ENCODE results near the gene DOK4.
"Not testable (repeated sequence)": the region's sequence is repeated elsewhere in the genome, so short reads cannot be mapped to it uniquely, and the experiment has no call there.

Gene DOK4

DNA sequence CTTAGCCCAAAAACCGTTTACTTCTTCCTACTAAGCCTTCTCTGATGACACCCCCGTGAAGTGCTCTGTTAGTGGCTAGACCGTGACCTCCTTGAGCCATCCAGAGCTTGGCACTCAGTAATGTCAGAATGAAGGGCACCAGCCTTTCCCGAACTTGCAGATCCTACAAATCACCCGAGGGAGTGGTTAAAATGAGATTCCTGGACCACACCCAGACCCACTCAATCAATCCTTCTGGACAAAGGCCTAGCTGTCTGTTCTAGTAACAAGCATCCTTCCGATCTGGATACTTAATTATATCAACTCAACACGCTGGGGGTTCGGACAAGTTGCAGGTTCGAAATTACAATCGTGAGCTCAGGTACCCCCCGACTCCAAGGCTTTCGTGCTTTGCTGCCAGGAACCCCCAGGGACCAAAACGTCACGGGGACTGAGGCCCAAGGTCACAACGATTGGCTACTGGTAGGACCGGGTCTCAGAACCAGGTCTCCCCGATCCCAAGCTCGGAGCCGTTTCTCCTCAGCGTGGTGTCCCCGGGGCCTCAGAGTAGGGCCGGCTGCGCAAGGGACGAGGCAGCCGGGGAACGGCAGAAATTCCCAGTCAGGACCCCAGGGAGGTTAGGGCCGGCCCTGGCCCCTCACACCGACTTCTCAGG is 39.6 kb downstream of the DOK4 start:
- Histone ChIP-seq H2AFZ (ENCODE audit: low read length) (peak overlapping the region; percentile 89), H3K79me2 (ENCODE audit: insufficient read depth, low read length) (peaks cover 50% of the 10 kb centered on the region)

DNA sequence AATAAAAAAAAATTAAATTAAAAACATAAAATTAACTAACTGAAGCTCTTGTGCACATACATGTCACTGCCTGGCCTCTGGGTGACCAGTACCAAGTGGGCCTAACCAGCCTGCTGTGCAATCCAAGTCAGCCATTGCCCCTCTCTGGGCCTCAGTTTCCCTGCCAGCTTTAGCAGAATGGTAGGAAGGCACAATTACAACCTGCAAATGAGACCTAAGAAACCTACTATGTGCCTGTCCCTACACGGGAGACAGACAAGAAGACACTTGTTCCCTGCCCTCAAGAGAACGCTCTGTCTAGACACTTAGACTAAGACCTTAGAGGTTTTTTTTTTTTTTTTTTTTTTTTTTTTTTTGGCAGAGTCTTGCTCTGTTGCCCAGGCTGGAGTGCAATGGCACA is 40.8 kb downstream of the DOK4 start:
- peak overlapping the region; percentile 84 for H3K4me2 ChIP-seq (ENCODE audit: low read depth, low read length, poor library complexity, severe bottlenecking)
- peaks cover 50% of the 10 kb centered on the region for H3K79me2 ChIP-seq (ENCODE audit: insufficient read depth, low read length)
- H3K27me3 ChIP-seq (ENCODE audit: insufficient read depth, low read length, poor library complexity, severe bottlenecking): no peaks in the 10 kb centered on the region
- no peak overlapping the region for H3K9ac ChIP-seq (ENCODE audit: low read depth, low read length, poor library complexity, severe bottlenecking)
- no peaks in the 10 kb centered on the region for H3K9me2 ChIP-seq (replicated peaks; ENCODE audit: low read depth, low read length)
- TF ChIP-seq, protein P1, sequence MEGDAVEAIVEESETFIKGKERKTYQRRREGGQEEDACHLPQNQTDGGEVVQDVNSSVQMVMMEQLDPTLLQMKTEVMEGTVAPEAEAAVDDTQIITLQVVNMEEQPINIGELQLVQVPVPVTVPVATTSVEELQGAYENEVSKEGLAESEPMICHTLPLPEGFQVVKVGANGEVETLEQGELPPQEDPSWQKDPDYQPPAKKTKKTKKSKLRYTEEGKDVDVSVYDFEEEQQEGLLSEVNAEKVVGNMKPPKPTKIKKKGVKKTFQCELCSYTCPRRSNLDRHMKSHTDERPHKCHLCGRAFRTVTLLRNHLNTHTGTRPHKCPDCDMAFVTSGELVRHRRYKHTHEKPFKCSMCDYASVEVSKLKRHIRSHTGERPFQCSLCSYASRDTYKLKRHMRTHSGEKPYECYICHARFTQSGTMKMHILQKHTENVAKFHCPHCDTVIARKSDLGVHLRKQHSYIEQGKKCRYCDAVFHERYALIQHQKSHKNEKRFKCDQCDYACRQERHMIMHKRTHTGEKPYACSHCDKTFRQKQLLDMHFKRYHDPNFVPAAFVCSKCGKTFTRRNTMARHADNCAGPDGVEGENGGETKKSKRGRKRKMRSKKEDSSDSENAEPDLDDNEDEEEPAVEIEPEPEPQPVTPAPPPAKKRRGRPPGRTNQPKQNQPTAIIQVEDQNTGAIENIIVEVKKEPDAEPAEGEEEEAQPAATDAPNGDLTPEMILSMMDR (conservative IDR thresholded peaks at IDR 0.05; ENCODE audit: low read length): no peak
- TF ChIP-seq EZH2phosphoT487 (IDR thresholded peaks at IDR 0.05; ENCODE audit: borderline replicate concordance): no peak
- peaks cover 4% of the 10 kb centered on the region for H4K20me1 ChIP-seq (ENCODE audit: insufficient read depth, low read length, poor library complexity, severe bottlenecking)
- H2AFZ ChIP-seq (ENCODE audit: low read length): no peak overlapping the region
- peaks cover 4% of the 10 kb centered on the region; the same call in 1 of the 2 replicates for H3K36me3 ChIP-seq (ENCODE audit: insufficient read depth, low read length)
- H3K4me1 ChIP-seq (ENCODE audit: insufficient read depth, low read length, poor library complexity, severe bottlenecking): peaks cover 31% of the 10 kb centered on the region
- peak overlapping the region; percentile 92 for H3K4me3 ChIP-seq (ENCODE audit: low read length, poor library complexity, severe bottlenecking)
- H3K9me3 ChIP-seq (ENCODE audit: insufficient read depth, low read depth, low read length): peaks cover 5% of the 10 kb centered on the region; the same call in 1 of the 2 replicates
- H3F3A ChIP-seq (ENCODE audit: low read depth): no peaks in the 10 kb centered on the region

More for the DNA sequence above, 39.6 kb downstream of the DOK4 start:
- H3K4me1 ChIP-seq (ENCODE audit: insufficient read depth, low read length, poor library complexity, severe bottlenecking): peaks cover 31% of the 10 kb centered on the region
- TF ChIP-seq, protein P1 (conservative IDR thresholded peaks at IDR 0.05; ENCODE audit: low read length): no peak
- no peak for TF ChIP-seq EZH2phosphoT487 (IDR thresholded peaks at IDR 0.05; ENCODE audit: borderline replicate concordance)
- H3K4me3 ChIP-seq (ENCODE audit: low read length, poor library complexity, severe bottlenecking): peak overlapping the region; percentile 92
- peak overlapping the region; percentile 97 for H3K9ac ChIP-seq (ENCODE audit: low read depth, low read length, poor library complexity, severe bottlenecking)
- no peaks in the 10 kb centered on the region for H3F3A ChIP-seq (ENCODE audit: low read depth)
- H4K20me1 ChIP-seq (ENCODE audit: insufficient read depth, low read length, poor library complexity, severe bottlenecking): peaks cover 4% of the 10 kb centered on the region
- no peaks in the 10 kb centered on the region for H3K36me3 ChIP-seq (ENCODE audit: insufficient read depth, low read length)
- peak overlapping the region; percentile 84 for H3K4me2 ChIP-seq (ENCODE audit: low read depth, low read length, poor library complexity, severe bottlenecking)
- no peaks in the 10 kb centered on the region for H3K27me3 ChIP-seq (ENCODE audit: insufficient read depth, low read length, poor library complexity, severe bottlenecking)
- H3K9me3 ChIP-seq (ENCODE audit: insufficient read depth, low read depth, low read length): no peaks in the 10 kb centered on the region
- H3K9me2 ChIP-seq (replicated peaks; ENCODE audit: low read depth, low read length): no peaks in the 10 kb centered on the region

DNA sequence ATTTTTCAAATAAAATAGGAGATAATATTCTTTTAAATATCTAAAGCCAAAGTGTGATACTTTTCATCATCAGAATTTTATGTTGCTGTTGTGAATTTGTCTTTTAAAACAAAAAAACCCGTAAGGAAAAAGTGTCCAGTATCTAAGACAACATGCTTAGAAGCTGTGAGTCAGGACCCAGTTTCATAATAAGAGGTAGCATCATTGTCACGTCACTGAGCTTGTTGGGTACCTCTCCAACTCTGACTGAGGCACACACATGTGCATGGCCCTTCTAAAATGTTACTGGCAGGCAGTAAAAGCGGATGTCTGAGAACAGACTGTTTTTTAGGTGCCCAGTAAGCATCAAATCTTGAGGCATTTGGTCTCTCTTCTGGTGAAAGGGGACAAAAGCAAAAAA is 41.6 kb downstream of the DOK4 start:
- Histone ChIP-seq H4K20me1 (ENCODE audit: insufficient read depth, low read length, poor library complexity, severe bottlenecking) (peaks cover 4% of the 10 kb centered on the region), H3K27me3 (ENCODE audit: insufficient read depth, low read length, poor library complexity, severe bottlenecking) (no peaks in the 10 kb centered on the region), H3K4me1 (ENCODE audit: insufficient read depth, low read length, poor library complexity, severe bottlenecking) (peaks cover 31% of the 10 kb centered on the region), H2AFZ (ENCODE audit: low read length) (no peak overlapping the region), H3K9ac (ENCODE audit: low read depth, low read length, poor library complexity, severe bottlenecking) (no peak overlapping the region), H3K36me3 (ENCODE audit: insufficient read depth, low read length) (peaks cover 5% of the 10 kb centered on the region; the same call in 1 of the 2 replicates), H3K79me2 (ENCODE audit: insufficient read depth, low read length) (peaks cover 47% of the 10 kb centered on the region), H3K9me3 (ENCODE audit: insufficient read depth, low read depth, low read length) (peaks cover 6% of the 10 kb centered on the region; the same call in 1 of the 2 replicates), H3F3A (ENCODE audit: low read depth) (no peaks in the 10 kb centered on the region), H3K9me2 (replicated peaks; ENCODE audit: low read depth, low read length) (no peaks in the 10 kb centered on the region), H3K4me3 (ENCODE audit: low read length, poor library complexity, severe bottlenecking) (no peak overlapping the region), H3K4me2 (ENCODE audit: low read depth, low read length, poor library complexity, severe bottlenecking) (no peak overlapping the region)
- no peak for TF ChIP-seq EZH2phosphoT487 (IDR thresholded peaks at IDR 0.05; ENCODE audit: borderline replicate concordance)
- TF ChIP-seq, protein P1 (conservative IDR thresholded peaks at IDR 0.05; ENCODE audit: low read length): no peak

DNA sequence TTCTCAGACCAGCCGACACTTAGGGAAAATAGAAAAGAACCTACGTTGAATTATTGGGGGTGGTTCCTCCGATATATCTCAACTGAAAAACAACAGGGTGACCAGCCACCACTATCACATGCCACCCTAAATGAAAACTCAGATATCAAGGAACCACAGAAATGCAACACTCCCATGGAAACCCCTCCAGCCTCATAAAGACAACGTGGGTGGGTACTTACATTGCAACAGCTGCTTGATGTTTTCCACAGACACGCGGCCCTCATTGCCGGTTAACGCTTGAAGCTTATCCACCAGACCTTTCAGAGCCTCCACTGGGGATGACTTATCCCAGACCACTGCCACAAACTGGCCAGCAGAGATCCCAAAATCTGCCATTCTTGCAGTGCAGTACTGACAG is 45.7 kb downstream of the DOK4 start:
- H3K4me1 ChIP-seq (ENCODE audit: insufficient read depth, low read length, poor library complexity, severe bottlenecking); H3K9ac ChIP-seq (ENCODE audit: low read depth, low read length, poor library complexity, severe bottlenecking); H3K9me3 ChIP-seq (ENCODE audit: insufficient read depth, low read depth, low read length); H3F3A ChIP-seq (ENCODE audit: low read depth); H3K4me3 ChIP-seq (ENCODE audit: low read length, poor library complexity, severe bottlenecking); H3K9me2 ChIP-seq (replicated peaks; ENCODE audit: low read depth, low read length); H3K4me2 ChIP-seq (ENCODE audit: low read depth, low read length, poor library complexity, severe bottlenecking); H4K20me1 ChIP-seq (ENCODE audit: insufficient read depth, low read length, poor library complexity, severe bottlenecking); H3K27me3 ChIP-seq (ENCODE audit: insufficient read depth, low read length, poor library complexity, severe bottlenecking); H2AFZ ChIP-seq (ENCODE audit: low read length): not testable (repeated sequence)
- Histone ChIP-seq H3K36me3 (ENCODE audit: insufficient read depth, low read length) (peaks cover 21% of the 10 kb centered on the region; the same call in 1 of the 2 replicates), H3K79me2 (ENCODE audit: insufficient read depth, low read length) (peaks cover 11% of the 10 kb centered on the region)

DNA sequence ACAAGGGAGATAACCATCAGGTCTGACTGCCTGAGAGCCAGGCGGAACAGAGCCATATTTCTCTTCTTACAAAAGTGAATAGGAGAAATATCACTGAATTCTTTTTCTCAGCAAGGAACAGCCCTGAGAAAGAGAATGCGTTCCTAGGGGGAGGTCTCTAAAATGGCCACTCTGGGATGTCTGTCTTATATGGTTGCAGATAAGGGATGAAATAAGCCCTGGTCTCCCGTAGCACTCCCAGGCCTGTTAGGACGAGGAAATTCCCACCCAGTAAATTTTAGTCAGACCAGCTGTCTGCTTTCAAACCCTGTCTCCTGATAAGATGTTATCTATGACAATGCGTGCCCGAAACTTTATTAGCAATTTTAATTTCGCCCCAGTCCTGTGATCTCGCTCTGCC is 46.3 kb downstream of the DOK4 start:
- not testable (repeated sequence) for H3K4me2 ChIP-seq (ENCODE audit: low read depth, low read length, poor library complexity, severe bottlenecking); H3K9ac ChIP-seq (ENCODE audit: low read depth, low read length, poor library complexity, severe bottlenecking); H3K9me2 ChIP-seq (replicated peaks; ENCODE audit: low read depth, low read length); H3K4me1 ChIP-seq (ENCODE audit: insufficient read depth, low read length, poor library complexity, severe bottlenecking); H4K20me1 ChIP-seq (ENCODE audit: insufficient read depth, low read length, poor library complexity, severe bottlenecking); H3K9me3 ChIP-seq (ENCODE audit: insufficient read depth, low read depth, low read length); H3K79me2 ChIP-seq (ENCODE audit: insufficient read depth, low read length); H2AFZ ChIP-seq (ENCODE audit: low read length); H3K4me3 ChIP-seq (ENCODE audit: low read length, poor library complexity, severe bottlenecking); H3F3A ChIP-seq (ENCODE audit: low read depth); H3K27me3 ChIP-seq (ENCODE audit: insufficient read depth, low read length, poor library complexity, severe bottlenecking)
- H3K36me3 ChIP-seq (ENCODE audit: insufficient read depth, low read length): peaks cover 25% of the 10 kb centered on the region; the same call in 1 of the 2 replicates
